GM19452 (cell line): ENCODE data around the gene ZNF362.

Experiments used
- ATAC-seq: cut with Tn5 transposase; IDR thresholded peaks from one replicate; pipeline ENCODE4 v1.9.1; 2021; ENCODE audit not compliant: unreplicated experiment

Gene ZNF362

GRCh38 chr1:33342041-33342723 is 85.9 kb downstream of the ZNF362 start:
- ATAC-seq = no peak

- no peak for ATAC-seq
These were observed 87.2 kb downstream of the ZNF362 start for GRCh38 chr1:33343539-33343938.

- ATAC-seq = no peak
These were observed 88.7 kb downstream of the ZNF362 start for GRCh38 chr1:33344896-33345560.

GRCh38 chr1:33346533-33346926 is 90.2 kb downstream of the ZNF362 start:
- no peak for ATAC-seq

GRCh38 chr1:33346927-33347649 is 90.8 kb downstream of the ZNF362 start:
- ATAC-seq = no peak

- no peak for ATAC-seq
These were observed 91.3 kb downstream of the ZNF362 start for GRCh38 chr1:33347650-33347992.

- no peak for ATAC-seq
These were observed 91.9 kb downstream of the ZNF362 start for GRCh38 chr1:33348194-33348593.

GRCh38 chr1:33348676-33349080 is 92.4 kb downstream of the ZNF362 start:
- ATAC-seq = no peak

GRCh38 chr1:33349081-33349759 is 92.9 kb downstream of the ZNF362 start:
- ATAC-seq = peak; percentile 44

- peak; percentile 65 for ATAC-seq
These were observed 93.7 kb downstream of the ZNF362 start for GRCh38 chr1:33349778-33350610.
